Posterior vena cava (tissue), 2 donors: ENCODE measurements around the gene TREML1. TPM values are rescaled to one million over a fixed set of nuclear protein-coding genes. Genes with fewer than 3 reads are reported as not detected.

Experiments used
- DNase-seq: peaks from one replicate; pipeline ENCODE4 v3.0.0-alpha.2; 2020; ENCODE audit warnings: low spot score
- intact Hi-C, 2 donors: fragments of 100-400 bp; cut with DNase I; formaldehyde crosslinking; loops; one replicate each; pipeline versions ENCODE4 v1.14.1 to v1.14.2; 2022 to 2023
- total RNA-seq, 2 donors: library from RNA; stranded (reverse); fragmentation: NEBNext Ultra II Directional; extraction: Animal tissue kit (Norgen Biotek cat#: 25700); gene quantifications; one replicate each; pipeline ENCODE4 v1.2.1, GENCODE V29; 2021
- donor health status: DM: yes; HTN: yes; CAD: no.
- donor health status: DM: yes; HTN: yes; CAD: no.

Gene TREML1
- total RNA-seq, 2 donors from 2014 or later, result 0.56 to 0.57 TPM

GRCh38 chr6:41182069-41183034 lies 28.2 kb upstream of the TREML1 start:
- intact Hi-C loops, result no loop called here
- no peak for DNase-seq

DNA sequence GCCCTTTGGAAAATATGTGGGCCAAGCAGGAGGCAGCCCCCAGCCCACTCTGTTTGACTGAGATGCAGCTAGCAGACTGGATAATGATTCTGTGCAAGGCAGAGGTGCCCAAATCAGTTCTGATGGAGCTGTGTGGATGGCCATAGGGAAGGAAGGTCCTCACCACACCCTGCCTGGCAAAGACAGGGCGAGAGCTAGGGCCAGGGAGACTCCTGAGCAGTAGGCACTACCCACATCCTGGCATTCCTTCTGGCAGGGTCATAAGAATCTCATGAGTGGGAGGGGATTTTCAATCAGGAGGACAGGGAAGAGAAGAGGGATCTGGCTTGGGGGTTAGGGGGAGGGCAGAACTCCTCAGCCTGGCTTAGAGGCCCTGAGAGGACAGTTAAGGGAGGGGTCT lies 27.4 kb upstream of the TREML1 start:
- intact Hi-C loops, result no loop called here

GRCh38 chr6:41179163-41179562 lies 25.0 kb upstream of the TREML1 start:
- intact Hi-C loops, result no loop called here
- no peak for DNase-seq

More for the DNA sequence above, 27.4 kb upstream of the TREML1 start:
- no peak for DNase-seq

- intact Hi-C loops, result no loop called here
- DNase-seq, result no peak
Observed at GRCh38 chr6:41177695-41178094, 23.5 kb upstream of the TREML1 start.

DNA sequence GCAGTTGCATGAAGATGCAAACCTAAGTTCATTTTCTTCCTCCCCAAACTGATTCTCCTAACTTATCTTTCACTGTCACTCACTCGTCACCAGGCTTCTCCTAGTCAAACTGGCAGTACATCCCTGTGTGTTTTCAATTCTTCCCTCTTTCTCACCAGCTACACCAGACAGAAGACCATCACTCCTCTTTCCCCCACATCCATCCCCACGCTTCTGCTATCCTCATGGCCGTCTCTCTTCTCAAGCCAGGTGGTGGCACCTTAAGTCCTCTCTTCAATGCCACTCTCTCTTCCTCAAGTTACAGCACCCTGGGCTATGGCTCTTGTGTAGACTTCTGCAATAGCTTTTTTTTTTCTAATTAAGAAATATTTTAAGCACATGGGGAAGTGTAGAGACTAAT lies 23.1 kb upstream of the TREML1 start:
- DNase-seq, result no peak
- intact Hi-C loops, result no loop called here

GRCh38 chr6:41176189-41176588 lies 22.0 kb upstream of the TREML1 start:
- no peak for DNase-seq
- intact Hi-C loops, result no loop called here

DNA sequence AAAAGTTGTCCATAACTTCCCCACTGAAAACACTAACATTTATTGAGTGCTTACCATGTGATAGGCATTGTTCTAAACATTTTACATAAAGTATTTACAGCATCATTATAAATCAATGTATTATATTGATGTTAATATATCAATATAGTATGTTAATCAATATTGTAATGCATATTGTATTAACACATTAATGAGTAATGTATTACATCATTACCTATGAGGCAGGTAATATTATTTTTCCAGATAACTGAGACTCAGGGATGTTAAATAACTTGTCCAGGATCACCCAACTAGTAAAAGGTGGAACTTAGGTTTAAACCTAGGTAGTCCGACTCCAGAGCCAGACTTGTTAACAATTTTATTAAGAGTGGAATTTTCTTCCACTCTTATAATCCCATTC lies 20.9 kb upstream of the TREML1 start:
- intact Hi-C loops, result no loop called here
- no peak for DNase-seq

DNA sequence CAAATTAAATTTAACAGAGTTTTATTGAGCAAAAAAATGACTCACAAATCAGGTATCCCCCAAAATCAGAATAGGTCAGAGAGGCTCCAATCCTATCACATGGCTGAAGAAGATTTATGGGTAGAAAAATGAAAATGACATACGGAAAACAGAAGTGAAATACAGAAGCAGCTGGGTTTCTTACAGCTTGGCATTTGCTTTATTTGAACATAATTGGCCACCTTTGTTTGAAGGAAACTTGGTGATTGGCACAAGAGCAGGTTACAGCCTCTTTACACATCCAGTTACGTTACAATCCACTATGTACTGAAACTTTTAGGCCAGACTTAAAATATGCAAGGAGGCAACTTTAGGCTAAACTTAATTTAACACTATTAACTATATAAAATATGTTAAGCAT lies 20.5 kb upstream of the TREML1 start:
- intact Hi-C loops, result no loop called here

DNA sequence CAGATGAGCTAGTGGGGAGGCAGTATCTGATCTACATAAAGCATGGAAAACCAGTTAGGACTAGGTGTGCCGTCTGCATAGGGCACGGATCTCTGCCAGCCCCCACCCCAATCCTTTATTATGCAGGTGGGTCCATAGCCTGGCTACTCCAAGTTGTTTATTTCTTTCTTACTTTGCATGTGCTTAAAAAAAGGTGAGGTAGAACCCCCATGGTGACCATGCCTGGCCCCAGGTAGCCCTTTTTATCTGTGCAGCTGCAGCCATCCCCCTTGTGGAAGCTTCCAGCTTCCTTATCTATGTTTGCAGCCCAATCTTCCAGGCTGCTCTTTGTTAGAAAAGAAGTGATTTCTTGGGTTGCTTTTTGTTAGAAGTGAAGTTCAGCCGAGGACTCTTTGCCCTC lies 17.8 kb upstream of the TREML1 start:
- DNase-seq, result no peak
- intact Hi-C loops, result no loop called here

More for the DNA sequence above, 20.5 kb upstream of the TREML1 start:
- DNase-seq, result no peak

- intact Hi-C loops, result no loop called here
- DNase-seq, result no peak
Observed at GRCh38 chr6:41170547-41171160, 16.5 kb upstream of the TREML1 start.

DNA sequence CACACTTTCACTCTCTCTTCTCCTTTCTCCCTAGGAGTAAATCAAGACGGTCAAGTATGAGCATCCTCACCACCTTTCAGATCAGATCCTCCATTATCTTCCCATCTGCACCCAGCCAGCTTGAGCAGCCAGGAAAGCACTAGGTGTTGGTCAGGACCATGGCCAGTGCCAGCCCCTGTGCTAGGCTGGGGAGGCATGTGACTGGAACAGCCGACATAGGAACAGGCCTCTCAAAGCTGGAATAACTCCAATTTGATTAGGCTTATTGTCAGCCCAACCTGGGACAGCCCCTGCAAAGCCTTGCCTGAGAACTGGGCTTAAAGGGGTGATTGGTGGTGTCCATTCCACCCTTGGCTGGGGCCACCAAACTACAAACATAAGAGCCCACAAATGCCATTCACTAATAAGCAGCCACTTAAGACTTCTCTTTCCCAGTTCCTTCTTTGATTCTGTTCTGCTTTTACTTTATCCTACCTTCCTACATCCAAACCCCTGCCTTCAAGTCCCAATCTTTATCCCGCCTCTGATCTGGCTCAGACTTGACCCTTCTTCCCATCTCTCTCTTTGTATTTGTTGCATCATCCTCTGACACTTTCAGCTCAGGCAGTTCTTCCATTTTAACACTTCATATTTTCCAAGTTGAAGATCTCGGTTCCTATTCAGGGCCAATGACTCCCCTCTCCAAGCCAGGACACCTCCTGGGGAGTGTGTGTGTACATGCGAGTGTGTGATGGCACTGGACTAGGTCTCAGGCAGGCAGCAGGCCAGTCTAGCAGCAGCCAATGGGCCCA lies 13.2 kb upstream of the TREML1 start:
- intact Hi-C loops, result no loop called here
- no peak for DNase-seq

- no peak for DNase-seq
- intact Hi-C loops, result no loop called here
Observed at GRCh38 chr6:41164551-41165120, 10.5 kb upstream of the TREML1 start.

DNA sequence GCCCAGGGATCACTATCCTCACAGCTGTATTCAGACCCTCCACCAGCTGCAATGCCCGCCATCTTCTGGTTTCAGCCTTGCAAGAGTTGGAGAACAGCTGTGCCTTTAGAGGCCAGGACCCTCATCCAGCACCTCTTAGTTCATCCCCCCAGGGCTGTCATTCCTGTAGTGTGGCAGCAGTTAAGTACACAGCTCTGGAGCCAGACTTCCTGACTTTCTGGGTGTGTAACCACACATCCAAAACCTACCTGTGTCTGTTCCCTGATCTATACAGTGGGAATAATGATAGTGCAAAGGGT lies 9.2 kb upstream of the TREML1 start:
- intact Hi-C loops, result no loop called here
- no peak for DNase-seq

DNA sequence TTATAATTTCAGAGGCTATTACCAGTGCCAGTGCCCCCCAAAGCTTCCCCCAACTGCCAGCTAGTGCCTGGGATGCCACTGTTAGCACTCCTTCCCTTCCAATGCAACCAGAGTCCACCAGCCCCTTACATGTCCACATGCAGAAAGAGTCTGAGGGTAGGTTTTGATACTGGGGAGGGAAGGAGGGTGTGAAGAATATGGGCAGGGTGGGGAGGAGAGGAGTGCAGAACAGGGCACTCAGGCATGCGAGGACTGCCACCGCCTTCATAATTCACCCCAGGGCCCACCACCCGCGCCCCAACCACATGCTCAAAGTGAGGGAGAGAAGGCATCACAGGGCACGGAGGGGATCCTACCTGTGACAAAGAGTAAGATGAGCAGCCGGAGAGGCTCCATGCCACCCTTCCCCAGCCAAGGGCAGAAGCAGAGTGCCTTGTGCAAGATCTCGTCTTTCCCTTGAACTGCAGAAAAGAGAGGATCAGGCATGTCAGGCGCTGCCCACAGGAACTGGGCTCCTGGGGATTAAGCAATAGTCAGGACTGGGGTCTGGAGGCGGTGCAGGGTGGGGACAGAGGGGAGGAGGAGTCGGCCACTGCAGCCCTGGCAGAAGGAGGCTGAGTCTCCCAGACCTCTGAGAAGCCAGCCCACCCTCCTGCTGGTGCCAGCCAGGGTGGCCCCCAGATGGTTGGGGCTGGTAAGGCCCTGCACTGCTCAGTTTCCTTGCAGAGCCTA lies 8.7 kb upstream of the TREML1 start, which contains the start of gene TREM2:
Gene TREM2, minus strand, starts transcription at position 430 of the 732 bp plus-strand sequence. Its CDS starts 34 bp downstream, at position 396.
- no peak for DNase-seq
- intact Hi-C loops, result no loop called here

DNA sequence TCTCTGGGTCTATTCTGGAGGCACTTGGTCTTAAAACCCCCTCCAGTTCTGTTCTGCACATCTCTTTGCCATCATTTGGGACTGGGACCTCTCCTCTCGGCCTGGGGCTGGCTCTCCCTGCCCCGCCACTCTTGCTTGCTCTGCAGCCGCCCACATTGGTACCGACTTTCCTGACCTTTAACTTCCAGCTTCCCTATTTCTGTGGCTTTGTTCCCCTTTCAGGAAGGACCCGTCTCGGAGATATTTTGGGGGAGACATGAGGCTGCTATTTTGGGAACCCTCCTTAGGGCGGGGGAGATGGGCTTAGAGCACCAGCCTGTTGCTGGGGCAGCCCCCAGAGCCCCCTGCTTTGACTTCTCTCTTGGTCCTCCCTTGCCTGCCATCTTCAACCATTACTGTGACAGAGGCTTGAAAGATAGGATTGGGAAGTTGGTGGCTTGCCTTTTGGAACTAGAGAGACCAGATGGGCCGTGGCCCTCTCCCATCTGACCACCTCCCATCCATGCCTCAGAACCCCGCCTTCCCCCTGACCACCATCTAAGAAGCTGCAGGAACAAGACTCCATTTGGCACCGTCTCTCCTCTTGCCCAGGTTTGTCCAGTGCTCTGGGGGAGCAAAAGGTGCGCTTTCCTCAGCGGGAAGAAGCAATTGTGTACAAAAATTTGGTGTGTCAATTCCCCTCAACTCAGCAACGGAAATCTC lies 7.9 kb upstream of the TREML1 start:
- intact Hi-C loops, result no loop called here
- no peak for DNase-seq

DNA sequence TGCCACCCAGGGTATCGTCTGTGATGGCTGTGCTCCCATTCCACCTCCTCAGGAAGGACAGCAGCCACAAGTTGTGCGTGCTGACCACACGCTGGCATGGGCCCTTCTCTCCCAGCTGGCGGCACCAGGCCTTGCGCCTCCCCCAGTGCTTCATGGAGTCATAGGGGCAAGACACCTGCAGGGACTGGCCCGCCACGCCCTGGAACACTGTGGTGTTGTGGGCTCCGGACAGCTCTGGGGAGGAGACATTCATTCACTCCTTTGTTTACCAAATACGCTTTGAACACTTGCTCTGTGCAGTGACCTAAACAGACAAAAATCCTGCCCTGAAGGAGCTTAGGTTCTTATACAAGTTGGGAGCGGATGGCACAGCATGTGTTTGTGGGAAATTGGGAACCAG lies 7.2 kb upstream of the TREML1 start:
- intact Hi-C loops, result no loop called here
- DNase-seq, result no peak

DNA sequence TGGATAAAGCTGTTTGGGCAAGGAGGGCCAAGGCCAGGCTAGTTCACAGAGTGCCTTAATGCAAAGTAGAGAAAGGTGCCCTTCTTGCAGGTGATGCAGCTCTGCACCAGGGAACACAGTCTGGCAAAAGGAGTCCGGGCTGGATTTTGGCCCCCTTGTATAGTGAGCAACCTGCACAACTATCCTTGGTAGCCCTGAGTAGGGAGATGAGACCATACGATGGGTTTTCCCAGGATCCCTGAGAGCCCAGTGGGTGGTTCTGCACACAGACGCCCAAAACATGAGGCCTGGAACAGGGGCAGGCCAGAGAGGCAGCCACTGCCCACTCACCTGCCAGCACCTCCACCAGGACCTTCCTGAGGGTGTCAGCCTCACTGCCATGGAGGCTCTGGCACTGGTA lies 6.8 kb upstream of the TREML1 start:
- intact Hi-C loops, result no loop called here
- DNase-seq, result no peak

DNA sequence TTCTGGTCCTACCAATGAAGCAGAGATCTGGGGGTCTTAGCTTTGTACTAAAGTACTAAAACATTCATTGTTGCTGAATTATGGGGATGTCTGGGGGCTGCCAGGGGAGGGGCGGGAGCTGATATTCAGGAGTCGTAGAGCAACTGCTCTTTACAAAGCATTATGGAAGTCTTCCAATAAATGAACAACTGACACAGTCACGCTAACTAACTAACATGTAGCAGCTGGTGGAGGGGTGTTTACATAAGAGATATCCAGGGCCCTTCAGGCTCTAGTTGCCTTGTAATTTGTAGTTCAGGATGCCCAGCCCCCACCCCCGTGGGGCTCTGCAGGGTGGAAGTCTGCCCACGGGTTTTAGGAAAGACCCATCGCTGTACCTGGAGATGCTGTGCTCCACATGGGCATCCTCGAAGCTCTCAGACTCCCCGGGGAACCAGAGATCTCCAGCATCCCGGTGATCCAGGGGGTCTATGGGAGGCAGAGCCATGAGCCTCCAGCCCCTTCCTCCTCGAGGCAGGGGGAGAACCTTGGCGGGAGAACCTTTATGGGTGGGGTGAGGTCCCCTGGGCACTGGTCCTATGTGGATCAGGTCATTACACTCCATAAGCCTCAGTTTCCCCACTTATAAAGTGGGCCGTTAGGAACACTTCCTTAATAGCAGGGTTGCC lies 5.4 kb upstream of the TREML1 start:
- no peak for DNase-seq
- intact Hi-C loops, result no loop called here
